K562 (cell line): ENCODE measurements around the gene AHCYL1.

Experiments
- NRF1 ChIP-seq, 2 experiments: fragments of 450-650 bp; IDR thresholded peaks in 1 of 2; conservative IDR thresholded peaks in 1 of 2; 2 replicates each; pipeline ENCODE4 v1.6.1; 2014; ENCODE audit warnings: mild to moderate bottlenecking in 2 of 2
- ZNF232 ChIP-seq: sonication (generic); formaldehyde crosslinking; IDR thresholded peaks from 2 replicates; pipeline ENCODE4 v1.8.0; 2022; ENCODE audit warnings: mild to moderate bottlenecking, missing genetic modification reagents

GRCh38 chr1:110033421-110033820, 48.9 kb downstream of the AHCYL1 start:
- TF ChIP-seq NRF1 (conservative IDR thresholded peaks at IDR 0.05 in 1 of 2, IDR thresholded peaks at IDR 0.05 in 1 of 2), result no peak
- TF ChIP-seq ZNF232, result no peak
